A549 (cell line): Measurements from ENCODE around the gene CCDC124. TPM values are rescaled to one million over a fixed set of nuclear protein-coding genes. Genes with fewer than 3 reads are reported as not detected.

Experiments
- ATAC-seq, 2 experiments: fragments of 200-7000 bp in 1 of 2; fragments of >200 bp in 1 of 2; cut with Nextera tagmentation in 1 of 2; cut with Tn5 transposase in 1 of 2; 3 replicates each; pipeline versions ENCODE4 v1.8.0 to v1.9.1; 2018 to 2020; ENCODE audit warnings: mild to moderate bottlenecking in 1 of 2, moderate library complexity in 1 of 2
- CTCF ChIA-PET: fragments of 300-600 bp; sonication (Branson Sonifier 250); formaldehyde crosslinking; extraction: SDS; loops from one replicate; lab custom pipeline; 2021; ENCODE audit warnings: antibody characterized with exemption, inconsistent platforms; lab: Yijun Ruan, JAX
- POLR2A ChIA-PET: fragments of 350-600 bp; formaldehyde crosslinking; extraction: SDS; loops from one replicate; lab custom pipeline; 2021; ENCODE audit warnings: antibody characterized with exemption, inconsistent platforms; lab: Yijun Ruan, JAX
- DNase-seq, 2 experiments: peaks; one replicate each; pipeline versions ENCODE4 v3.0.0 to v3.0.0-alpha.2; 2011 to 2016; ENCODE audit warnings: low read depth in 1 of 2, low spot score in 1 of 2
- FAIRE-seq: peaks from 2 replicates; lab custom pipeline; 2011; peaks lifted over from hg19 to GRCh38; lab: Jason Lieb, UNC
- H3K27ac ChIP-seq, 2 experiments: fragments of >200 bp; sonication (Bioruptor Twin); formaldehyde crosslinking; 3 replicates each; pipeline ENCODE4 v1.5.1; 2016 to 2017
- H3K4me1 ChIP-seq: fragments of >200 bp; sonication (Bioruptor Twin); formaldehyde crosslinking; 3 replicates; pipeline ENCODE4 v1.6.1; 2016
- H3K4me2 ChIP-seq: fragments of >200 bp; sonication (Bioruptor Twin); formaldehyde crosslinking; 3 replicates; pipeline ENCODE4 v1.6.1; 2016
- H3K4me3 ChIP-seq: fragments of >200 bp; sonication (Bioruptor Twin); formaldehyde crosslinking; 3 replicates; pipeline ENCODE4 v1.5.1; 2016
- H3K9me3 ChIP-seq: fragments of >200 bp; sonication (Bioruptor Twin); formaldehyde crosslinking; 3 replicates; pipeline ENCODE4 v1.6.1; 2016
- CBX8 ChIP-seq: fragments of 200-600 bp; sonication (generic); IDR thresholded peaks from 2 replicates; pipeline ENCODE4 v1.6.1; 2016
- CHD4 ChIP-seq: fragments of 200-600 bp; sonication (generic); IDR thresholded peaks from 2 replicates; pipeline ENCODE4 v1.6.1; 2016; ENCODE audit warnings: antibody characterized with exemption, mild to moderate bottlenecking, borderline replicate concordance
- EHF ChIP-seq: fragments of 250-450 bp; sonication (Bioruptor Pico); IDR thresholded peaks from 2 replicates; pipeline ENCODE4 v1.5.0; 2020; ENCODE audit warnings: mild to moderate bottlenecking
- EHMT2 ChIP-seq: fragments of 200-600 bp; sonication (generic); IDR thresholded peaks from 2 replicates; pipeline ENCODE4 v1.6.1; 2016; ENCODE audit warnings: antibody characterized with exemption, low read depth, mild to moderate bottlenecking, moderate library complexity
- EP300 ChIP-seq, 2 experiments: fragments of >200 bp; sonication (Bioruptor Twin); formaldehyde crosslinking; IDR thresholded peaks; 2 replicates in 1 of 2; 3 replicates in 1 of 2; pipeline ENCODE4 v1.6.1; 2016 to 2017
- FOSB ChIP-seq: fragments of 250-450 bp; sonication (Bioruptor Pico); IDR thresholded peaks from 2 replicates; pipeline ENCODE4 v1.5.0; 2020; ENCODE audit warnings: mild to moderate bottlenecking, moderate library complexity
- HDAC2 ChIP-seq: fragments of 200-600 bp; sonication (generic); IDR thresholded peaks from 2 replicates; pipeline ENCODE4 v1.6.1; 2016
- HEYL ChIP-seq: fragments of 250-450 bp; sonication (Bioruptor Pico); IDR thresholded peaks from 2 replicates; pipeline ENCODE4 v1.8.0; 2021; ENCODE audit warnings: mild to moderate bottlenecking, moderate library complexity
- HOXA7 ChIP-seq: fragments of 250-450 bp; sonication (Bioruptor Pico); IDR thresholded peaks from 2 replicates; pipeline ENCODE4 v1.5.0; 2020; ENCODE audit warnings: mild to moderate bottlenecking, moderate library complexity
- HOXB5 ChIP-seq: fragments of 250-450 bp; sonication (Bioruptor Pico); IDR thresholded peaks from 2 replicates; pipeline ENCODE4 v1.5.0; 2020; ENCODE audit warnings: mild to moderate bottlenecking, moderate library complexity
- KDM1A ChIP-seq: fragments of 200-600 bp; sonication (generic); IDR thresholded peaks from 2 replicates; pipeline ENCODE4 v1.6.1; 2016; ENCODE audit warnings: low read depth, mild to moderate bottlenecking
- NFE2L2 ChIP-seq: fragments of 150-350 bp; conservative IDR thresholded peaks from 2 replicates; pipeline ENCODE4 v1.6.1; 2014; ENCODE audit warnings: low read length
- NPAS2 ChIP-seq: fragments of 250-450 bp; sonication (Bioruptor Pico); IDR thresholded peaks from 2 replicates; pipeline ENCODE4 v1.8.0; 2022; ENCODE audit warnings: mild to moderate bottlenecking, moderate library complexity, borderline replicate concordance
- REST ChIP-seq: fragments of 200-600 bp; sonication (generic); IDR thresholded peaks from 2 replicates; pipeline ENCODE4 v1.6.1; 2016; ENCODE audit warnings: antibody characterized with exemption, mild to moderate bottlenecking, moderate library complexity
- RFX5 ChIP-seq: fragments of 450-650 bp; IDR thresholded peaks from 2 replicates; pipeline ENCODE4 v1.7.1; 2014; ENCODE audit warnings: antibody characterized with exemption, mild to moderate bottlenecking, moderate library complexity
- SMC3 ChIP-seq: fragments of >200 bp; sonication (Bioruptor Twin); formaldehyde crosslinking; IDR thresholded peaks from 3 replicates; pipeline ENCODE4 v1.6.1; 2018; ENCODE audit warnings: inconsistent platforms
- SREBF2 ChIP-seq: fragments of 450-650 bp; IDR thresholded peaks from 2 replicates; pipeline ENCODE4 v1.6.1; 2014; ENCODE audit warnings: mild to moderate bottlenecking, moderate library complexity
- TFCP2L1 ChIP-seq: fragments of 250-450 bp; sonication (Bioruptor Pico); IDR thresholded peaks from 2 replicates; pipeline ENCODE4 v1.5.0; 2021; ENCODE audit warnings: mild to moderate bottlenecking
- TP53 ChIP-seq: fragments of 250-450 bp; sonication (Bioruptor Pico); IDR thresholded peaks from 2 replicates; pipeline ENCODE4 v1.5.0; 2021; ENCODE audit warnings: mild to moderate bottlenecking, moderate library complexity
- WGBS: methylation state at CpG from one replicate; pipeline ENCODE4 v1.1.6; 2017; ENCODE audit errors: missing lambda C conversion rate; 5-methylcytosine and 5-hydroxymethylcytosine counted together
- polyA plus RNA-seq, 4 experiments: library from polyadenylated mRNA; depleted of rRNA in 3 of 4; stranded (reverse); fragments of >200 nt; fragmentation: RNase III in 1 of 4; extraction: RNeasy Plus Mini Kit Qiagen cat#74134 plus additional on column Dnase treatment in 1 of 4; gene quantifications; 2 replicates in 3 of 4; 3 replicates in 1 of 4; pipeline ENCODE4 v1.2.3, GENCODE V29; 2011 to 2017
- TF ChIP-seq, protein P1 (sequence below): IDR thresholded peaks from 2 replicates; pipeline ENCODE4 v1.6.1; 2012; ENCODE audit warnings: low read depth, borderline replicate concordance
- TF ChIP-seq, protein P2 (sequence below): fragments of 150-350 bp; IDR thresholded peaks from 2 replicates; pipeline ENCODE4 v1.6.1; 2014; ENCODE audit warnings: low read depth, mild to moderate bottlenecking, low read length
- TF ChIP-seq, protein P3 (sequence below): fragments of 250-450 bp; sonication (Bioruptor Pico); IDR thresholded peaks from 2 replicates; pipeline ENCODE4 v1.5.0; 2021; ENCODE audit warnings: mild to moderate bottlenecking, moderate library complexity, borderline replicate concordance
- TF ChIP-seq, protein P4 (sequence below): fragments of 450-650 bp; IDR thresholded peaks from 2 replicates; pipeline ENCODE4 v1.6.1; 2014; ENCODE audit warnings: antibody characterized with exemption
- TF ChIP-seq, protein P5 (sequence below): fragments of >200 bp; sonication (Bioruptor Twin); formaldehyde crosslinking; IDR thresholded peaks from 3 replicates; pipeline ENCODE4 v1.5.1; 2016

Gene CCDC124
- polyA plus RNA-seq, 2 of the 4 experiments (the other 2 are of a cell fraction): 35.4 to 113 TPM

DNA sequence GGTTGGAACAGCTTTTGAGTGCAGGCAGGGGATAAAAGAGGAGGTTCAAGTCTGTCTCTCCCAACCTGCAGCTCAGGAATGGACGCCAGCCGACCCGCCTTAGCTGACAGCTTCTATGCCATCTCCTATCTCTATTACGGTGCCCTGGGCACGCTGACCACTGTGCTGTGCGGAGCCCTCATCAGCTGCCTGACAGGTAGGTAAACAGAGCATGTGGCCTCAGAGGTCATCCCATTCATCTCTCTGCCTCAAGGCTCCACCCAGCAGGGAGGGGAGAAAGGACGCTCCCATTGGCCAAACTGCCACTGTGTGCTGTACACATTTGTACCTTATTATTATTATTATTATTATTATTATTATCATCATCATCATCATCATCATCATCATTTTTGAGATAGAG is 44.6 kb upstream of the CCDC124 start:
- no peaks in the 10 kb centered on the region for H3K9me3 ChIP-seq
- no peak overlapping the region for H3K4me2 ChIP-seq
- H3K4me1 ChIP-seq: no peaks in the 10 kb centered on the region
- no peak overlapping the region for H3K27ac ChIP-seq
- 81% methylated on average over 7 of the region's 7 CpGs for WGBS
- CTCF ChIA-PET: no interaction called here
- DNase-seq (no peak), ATAC-seq (no peak), FAIRE-seq (no peak)
- H3K4me3 ChIP-seq: no peak overlapping the region
- TF ChIP-seq, protein P1, sequence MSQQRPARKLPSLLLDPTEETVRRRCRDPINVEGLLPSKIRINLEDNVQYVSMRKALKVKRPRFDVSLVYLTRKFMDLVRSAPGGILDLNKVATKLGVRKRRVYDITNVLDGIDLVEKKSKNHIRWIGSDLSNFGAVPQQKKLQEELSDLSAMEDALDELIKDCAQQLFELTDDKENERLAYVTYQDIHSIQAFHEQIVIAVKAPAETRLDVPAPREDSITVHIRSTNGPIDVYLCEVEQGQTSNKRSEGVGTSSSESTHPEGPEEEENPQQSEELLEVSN: no peak
- TF ChIP-seq RFX5 (no peak), HOXB5 (CRISPR knock-in tag) (no peak), EP300 (IDR thresholded peaks at IDR 0.05) (no peak), TFCP2L1 (CRISPR knock-in tag) (no peak), HOXA7 (CRISPR knock-in tag) (no peak)
- TF ChIP-seq, protein P2, sequence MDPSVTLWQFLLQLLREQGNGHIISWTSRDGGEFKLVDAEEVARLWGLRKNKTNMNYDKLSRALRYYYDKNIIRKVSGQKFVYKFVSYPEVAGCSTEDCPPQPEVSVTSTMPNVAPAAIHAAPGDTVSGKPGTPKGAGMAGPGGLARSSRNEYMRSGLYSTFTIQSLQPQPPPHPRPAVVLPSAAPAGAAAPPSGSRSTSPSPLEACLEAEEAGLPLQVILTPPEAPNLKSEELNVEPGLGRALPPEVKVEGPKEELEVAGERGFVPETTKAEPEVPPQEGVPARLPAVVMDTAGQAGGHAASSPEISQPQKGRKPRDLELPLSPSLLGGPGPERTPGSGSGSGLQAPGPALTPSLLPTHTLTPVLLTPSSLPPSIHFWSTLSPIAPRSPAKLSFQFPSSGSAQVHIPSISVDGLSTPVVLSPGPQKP: no peak
- POLR2A ChIA-PET: no interaction called here

DNA sequence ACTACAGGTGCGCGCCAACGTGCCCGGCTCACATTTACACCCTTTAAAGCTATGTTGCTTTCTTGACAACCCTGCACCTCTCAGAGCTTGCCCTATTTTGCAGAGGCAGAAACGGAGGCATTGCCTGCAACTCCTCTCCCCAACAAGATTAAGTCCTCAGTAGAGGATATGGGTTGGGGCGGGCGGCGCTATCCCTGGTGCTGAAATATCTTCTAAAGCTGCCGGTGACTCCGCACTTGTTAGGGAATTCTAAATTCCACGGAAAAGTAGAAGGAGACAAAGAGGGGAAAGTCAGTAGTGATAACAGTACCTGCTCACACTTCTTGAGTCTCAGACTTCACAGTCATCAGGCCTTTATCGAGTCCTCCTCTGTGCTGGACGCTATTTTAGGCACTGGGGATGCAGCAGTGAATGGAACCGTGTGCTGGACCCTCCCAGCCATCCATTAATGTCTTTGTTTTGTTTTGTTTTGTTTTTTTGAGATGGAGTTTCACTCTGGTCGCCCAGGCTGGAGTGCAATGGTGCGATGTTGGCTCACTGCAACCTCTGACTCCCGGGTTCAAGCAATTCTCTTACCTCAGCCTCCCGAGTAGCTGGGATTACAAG is 43.1 kb upstream of the CCDC124 start:
- FAIRE-seq: no peak
- POLR2A ChIA-PET: no interaction called here
- peak; percentile 54 to 57; a peak in 3 of 6 replicates for ATAC-seq
- Histone ChIP-seq H3K4me2 (no peak overlapping the region), H3K9me3 (no peaks in the 10 kb centered on the region), H3K27ac (no peak overlapping the region), H3K4me1 (no peaks in the 10 kb centered on the region), H3K4me3 (no peak overlapping the region)
- TF ChIP-seq CBX8: no peak
- TF ChIP-seq EHF (CRISPR knock-in tag): no peak
- TF ChIP-seq REST: peak; percentile 89
- TF ChIP-seq, protein P3, sequence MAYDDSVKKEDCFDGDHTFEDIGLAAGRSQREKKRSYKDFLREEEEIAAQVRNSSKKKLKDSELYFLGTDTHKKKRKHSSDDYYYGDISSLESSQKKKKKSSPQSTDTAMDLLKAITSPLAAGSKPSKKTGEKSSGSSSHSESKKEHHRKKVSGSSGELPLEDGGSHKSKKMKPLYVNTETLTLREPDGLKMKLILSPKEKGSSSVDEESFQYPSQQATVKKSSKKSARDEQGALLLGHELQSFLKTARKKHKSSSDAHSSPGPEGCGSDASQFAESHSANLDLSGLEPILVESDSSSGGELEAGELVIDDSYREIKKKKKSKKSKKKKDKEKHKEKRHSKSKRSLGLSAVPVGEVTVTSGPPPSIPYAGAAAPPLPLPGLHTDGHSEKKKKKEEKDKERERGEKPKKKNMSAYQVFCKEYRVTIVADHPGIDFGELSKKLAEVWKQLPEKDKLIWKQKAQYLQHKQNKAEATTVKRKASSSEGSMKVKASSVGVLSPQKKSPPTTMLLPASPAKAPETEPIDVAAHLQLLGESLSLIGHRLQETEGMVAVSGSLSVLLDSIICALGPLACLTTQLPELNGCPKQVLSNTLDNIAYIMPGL: no peak
- TF ChIP-seq, protein P4, sequence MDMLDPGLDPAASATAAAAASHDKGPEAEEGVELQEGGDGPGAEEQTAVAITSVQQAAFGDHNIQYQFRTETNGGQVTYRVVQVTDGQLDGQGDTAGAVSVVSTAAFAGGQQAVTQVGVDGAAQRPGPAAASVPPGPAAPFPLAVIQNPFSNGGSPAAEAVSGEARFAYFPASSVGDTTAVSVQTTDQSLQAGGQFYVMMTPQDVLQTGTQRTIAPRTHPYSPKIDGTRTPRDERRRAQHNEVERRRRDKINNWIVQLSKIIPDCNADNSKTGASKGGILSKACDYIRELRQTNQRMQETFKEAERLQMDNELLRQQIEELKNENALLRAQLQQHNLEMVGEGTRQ: no peak
- no peak for TF ChIP-seq EP300 (IDR thresholded peaks at IDR 0.05)
- no peak for TF ChIP-seq TP53
- no peak for TF ChIP-seq CHD4
- CTCF ChIA-PET: no interaction called here
- WGBS: 50% methylated on average over 18 of the region's 18 CpGs
- peak in 1 of 2 experiments; percentile 40 for DNase-seq

- Histone ChIP-seq H3K4me1 (no peaks in the 10 kb centered on the region), H3K27ac (no peak overlapping the region), H3K9me3 (no peaks in the 10 kb centered on the region), H3K4me2 (no peak overlapping the region), H3K4me3 (no peak overlapping the region)
- TF ChIP-seq, protein P4: no peak
- TF ChIP-seq SMC3: no peak
- no peak for TF ChIP-seq NFE2L2
- no peak for TF ChIP-seq EP300 (IDR thresholded peaks at IDR 0.05)
- TF ChIP-seq KDM1A: no peak
- no peak for TF ChIP-seq NPAS2
- TF ChIP-seq EHMT2: no peak
- TF ChIP-seq FOSB: no peak
- no peak for TF ChIP-seq HEYL (CRISPR knock-in tag)
- TF ChIP-seq HDAC2: no peak
- TF ChIP-seq, protein P5, sequence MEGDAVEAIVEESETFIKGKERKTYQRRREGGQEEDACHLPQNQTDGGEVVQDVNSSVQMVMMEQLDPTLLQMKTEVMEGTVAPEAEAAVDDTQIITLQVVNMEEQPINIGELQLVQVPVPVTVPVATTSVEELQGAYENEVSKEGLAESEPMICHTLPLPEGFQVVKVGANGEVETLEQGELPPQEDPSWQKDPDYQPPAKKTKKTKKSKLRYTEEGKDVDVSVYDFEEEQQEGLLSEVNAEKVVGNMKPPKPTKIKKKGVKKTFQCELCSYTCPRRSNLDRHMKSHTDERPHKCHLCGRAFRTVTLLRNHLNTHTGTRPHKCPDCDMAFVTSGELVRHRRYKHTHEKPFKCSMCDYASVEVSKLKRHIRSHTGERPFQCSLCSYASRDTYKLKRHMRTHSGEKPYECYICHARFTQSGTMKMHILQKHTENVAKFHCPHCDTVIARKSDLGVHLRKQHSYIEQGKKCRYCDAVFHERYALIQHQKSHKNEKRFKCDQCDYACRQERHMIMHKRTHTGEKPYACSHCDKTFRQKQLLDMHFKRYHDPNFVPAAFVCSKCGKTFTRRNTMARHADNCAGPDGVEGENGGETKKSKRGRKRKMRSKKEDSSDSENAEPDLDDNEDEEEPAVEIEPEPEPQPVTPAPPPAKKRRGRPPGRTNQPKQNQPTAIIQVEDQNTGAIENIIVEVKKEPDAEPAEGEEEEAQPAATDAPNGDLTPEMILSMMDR: no peak
- TF ChIP-seq SREBF2: no peak
- 83% methylated on average over 4 of the region's 9 CpGs for WGBS
- ChIA-PET POLR2A (no interaction called here), CTCF (interaction anchor here (0.6 kb wide), 1 partner anchor 15 kb away, joined by 3 read pairs; no protein-coding TSS in a partner anchor)
- ATAC-seq (no peak), FAIRE-seq (no peak), DNase-seq (no peak)
Observed at GRCh38 chr19:17893766-17894165, 39.0 kb upstream of the CCDC124 start.
